Endothelial cell of umbilical vein (primary cell): ENCODE results near the gene CAMKV. TPM values are rescaled to one million over a fixed set of nuclear protein-coding genes. Genes with fewer than 3 reads are reported as not detected.

Experiments used
- BruUV-seq: library from RNA; stranded (reverse); fragments of 400-500 nt; replicated peaks from 2 replicates; lab custom pipeline; 2021; lab: Mats Ljungman, UMichigan
- CTCF ChIA-PET: fragments of 300-600, 350-600 bp; sonication (Branson Sonifier 250); formaldehyde crosslinking; loops from one replicate; lab custom pipeline; 2021; ENCODE audit warnings: antibody characterized with exemption, inconsistent platforms; lab: Charles Lee
- POLR2A ChIA-PET: fragments of 300-600, 350-600 bp; sonication (Branson Sonifier 250); formaldehyde crosslinking; loops from one replicate; lab custom pipeline; 2021; ENCODE audit warnings: antibody characterized with exemption, inconsistent platforms; lab: Charles Lee
- DNase-seq: peaks from one replicate; pipeline ENCODE4 v3.0.0-alpha.2; 2011; ENCODE audit warnings: low read depth, low spot score
- FAIRE-seq: peaks from 2 replicates; lab custom pipeline; 2011; peaks lifted over from hg19 to GRCh38; lab: Jason Lieb, UNC
- H2AFZ ChIP-seq: 2 replicates; pipeline ENCODE4 v1.6.0; 2012; ENCODE audit warnings: low read depth, low read length, control low read depth, inconsistent platforms
- H3K27ac ChIP-seq: 2 replicates; pipeline ENCODE4 v1.5.1; 2011; ENCODE audit warnings: low read depth, mild to moderate bottlenecking, control low read depth, low read length, moderate library complexity; ENCODE audit not compliant: insufficient read depth
- H3K27me3 ChIP-seq, 2 experiments: 2 replicates each; pipeline versions ENCODE4 v1.6.0 to v1.6.1; 2011; ENCODE audit warnings: low read length in 2 of 2, mixed read lengths in 1 of 2; ENCODE audit not compliant: control insufficient read depth in 2 of 2, insufficient read depth in 2 of 2
- H3K36me3 ChIP-seq, 2 experiments: 2 replicates in 1 of 2; 3 replicates in 1 of 2; pipeline ENCODE4 v1.5.1; 2011; ENCODE audit warnings: low read length in 2 of 2, mild to moderate bottlenecking in 1 of 2, moderate library complexity in 1 of 2; ENCODE audit not compliant: control insufficient read depth in 2 of 2, insufficient read depth in 2 of 2; ENCODE audit errors: extremely low read depth in 1 of 2
- H3K4me1 ChIP-seq: 3 replicates; pipeline ENCODE4 v1.5.1; 2011; ENCODE audit warnings: mild to moderate bottlenecking, low read length; ENCODE audit not compliant: control insufficient read depth, insufficient read depth; ENCODE audit errors: extremely low read depth
- H3K4me2 ChIP-seq: 2 replicates; pipeline ENCODE4 v1.6.1; 2011; ENCODE audit warnings: low read length, control low read depth, mixed read lengths; ENCODE audit not compliant: insufficient read depth
- H3K4me3 ChIP-seq, 3 experiments: fragments of 200-600 bp in 1 of 3; sonication (generic), shearing (Covaris generic) in 1 of 3; replicated peaks in 1 of 3; 2 replicates each; pipeline ENCODE4 v1.5.1; 2011 to 2016; ENCODE audit warnings: control low read depth in 3 of 3, low read length in 3 of 3, mild to moderate bottlenecking in 2 of 3, inconsistent platforms in 1 of 3, low read depth in 1 of 3, moderate library complexity in 1 of 3; ENCODE audit not compliant: insufficient read depth in 1 of 3
- H3K79me2 ChIP-seq: 2 replicates; pipeline ENCODE4 v1.6.0; 2012; ENCODE audit warnings: low read length, inconsistent platforms; ENCODE audit not compliant: control insufficient read depth, insufficient read depth
- H3K9ac ChIP-seq: replicated peaks from 2 replicates; pipeline ENCODE3; 2011; ENCODE audit warnings: low read length, control low read depth; ENCODE audit not compliant: insufficient read depth; ENCODE audit errors: extremely low read depth
- H3K9me1 ChIP-seq: replicated peaks from 3 replicates; pipeline ENCODE4 v1.6.0; 2011; ENCODE audit warnings: mild to moderate bottlenecking, low read length; ENCODE audit not compliant: control insufficient read depth, insufficient read depth; ENCODE audit errors: extremely low read depth
- H3K9me3 ChIP-seq: replicated peaks from 2 replicates; pipeline ENCODE4 v1.5.1; 2012; ENCODE audit warnings: low read length, inconsistent platforms; ENCODE audit not compliant: control insufficient read depth, insufficient read depth
- H4K20me1 ChIP-seq: replicated peaks from 2 replicates; pipeline ENCODE3; 2011; ENCODE audit warnings: mild to moderate bottlenecking, low read length; ENCODE audit not compliant: control insufficient read depth, insufficient read depth; ENCODE audit errors: extremely low read depth
- EZH2 ChIP-seq: IDR thresholded peaks from 2 replicates; pipeline ENCODE4 v1.6.1; 2012; ENCODE audit warnings: borderline replicate concordance, low read depth, mild to moderate bottlenecking, moderate library complexity, low read length, inconsistent platforms; ENCODE audit not compliant: severe bottlenecking
- FOS ChIP-seq: IDR thresholded peaks from 2 replicates; pipeline ENCODE4 v1.6.1; 2011; ENCODE audit warnings: mild to moderate bottlenecking, low read length, moderate library complexity, borderline replicate concordance; ENCODE audit not compliant: insufficient read depth
- GATA2 ChIP-seq: IDR thresholded peaks from 2 replicates; pipeline ENCODE4 v1.7.0; 2011; ENCODE audit warnings: low read depth, mild to moderate bottlenecking, moderate library complexity, mixed read lengths, low read length; ENCODE audit not compliant: insufficient read length, insufficient read depth
- JUN ChIP-seq: IDR thresholded peaks from 2 replicates; pipeline ENCODE4 v1.6.1; 2011; ENCODE audit warnings: borderline replicate concordance, low read depth; ENCODE audit not compliant: insufficient read length, insufficient read depth
- MYC ChIP-seq: IDR thresholded peaks from one replicate; pipeline ENCODE4 v1.6.1; 2011; ENCODE audit warnings: mild to moderate bottlenecking, low read depth, low read length
- POLR2A ChIP-seq: IDR thresholded peaks from 2 replicates; pipeline ENCODE4 v1.6.1; 2012; ENCODE audit warnings: low read depth, mild to moderate bottlenecking, control low read depth, low read length
- POLR2AphosphoS5 ChIP-seq: IDR thresholded peaks from 2 replicates; pipeline ENCODE4 v1.6.1; 2012; ENCODE audit warnings: low read depth, mild to moderate bottlenecking, control low read depth, low read length, moderate library complexity; ENCODE audit not compliant: insufficient read depth
- dilution Hi-C: fragments of 300-500 bp; cut with MboI; formaldehyde crosslinking; loops from one replicate; pipeline ENCODE4 v1.15.0; 2019; ENCODE audit warnings: low sequenced_read_pairs; ENCODE audit not compliant: extremely low pct_ligation_motif_present
- intact Hi-C: fragments of 100-400 bp; cut with micrococcal nuclease; formaldehyde crosslinking; loops from one replicate; pipeline ENCODE4 v1.10.0; 2022
- polyA plus RNA-seq, 4 experiments: library from polyadenylated mRNA; depleted of rRNA in 3 of 4; stranded (reverse) in 3 of 4; unstranded in 1 of 4; fragments of >200 nt; gene quantifications; 2 replicates each; pipeline versions ENCODE4 v1.2.1 to v1.2.3, GENCODE V29; 2011 to 2012; ENCODE audit warnings: missing spikeins in 1 of 4
- total RNA-seq: library from RNA; stranded (reverse); gene quantifications from 2 replicates; pipeline ENCODE4 v1.2.3, GENCODE V29; 2021
- TF ChIP-seq, protein P1 (sequence below): IDR thresholded peaks from 2 replicates; pipeline ENCODE4 v1.6.1; 2011; ENCODE audit not compliant: insufficient read depth, insufficient read length
- TF ChIP-seq, protein P2 (sequence below), 2 donors: IDR thresholded peaks; 1 replicate in 1 of 2; 2 replicates in 1 of 2; pipeline ENCODE4 v1.5.1; 2011; ENCODE audit warnings: low read length in 2 of 2, mild to moderate bottlenecking in 2 of 2, moderate library complexity in 2 of 2, control low read depth in 1 of 2, inconsistent platforms in 1 of 2, low read depth in 1 of 2; ENCODE audit not compliant: insufficient read depth in 1 of 2; ENCODE audit errors: extremely low read depth in 1 of 2

Gene CAMKV
- total and polyA plus RNA-seq, 2 donors (not counting 3 experiments of a cell fraction or from before 2014, with no cell fraction given): not detected

DNA sequence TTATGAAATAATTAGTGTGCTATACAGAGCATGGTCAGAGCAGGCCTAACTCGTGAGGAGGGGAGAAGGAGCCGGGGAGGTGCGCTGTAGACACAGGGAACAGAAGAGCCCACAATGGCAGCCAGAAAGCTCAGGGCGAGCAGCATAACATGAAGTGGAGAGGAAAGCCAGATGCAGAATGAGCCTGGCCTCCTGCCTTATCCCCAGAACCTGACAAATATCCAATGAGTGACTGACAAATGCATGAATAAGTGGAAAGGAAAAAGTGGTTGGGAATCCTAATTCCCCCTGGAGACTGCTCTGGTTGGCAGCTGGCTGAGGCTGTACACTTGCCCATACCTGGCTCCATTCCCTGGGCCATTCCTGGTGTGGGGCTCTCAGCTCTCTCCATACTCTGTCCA is 43.2 kb upstream of the CAMKV start:
- BruUV-seq: no TSS peak
- Histone ChIP-seq H3K4me1 (no peaks in the 10 kb centered on the region), H3K9me3 (no peaks in the 10 kb centered on the region), H3K9ac (no peak overlapping the region), H3K36me3 (peaks cover 0 to 10% of the 10 kb centered on the region in 2 experiments), H2AFZ (no peak overlapping the region), H3K9me1 (no peaks in the 10 kb centered on the region), H3K4me2 (no peak overlapping the region), H3K27ac (no peak overlapping the region), H3K79me2 (no peaks in the 10 kb centered on the region), H3K27me3 (no peaks in the 10 kb centered on the region), H4K20me1 (no peaks in the 10 kb centered on the region), H3K4me3 (no peak overlapping the region)
- POLR2A ChIA-PET: no interaction called here
- CTCF ChIA-PET: interaction anchor here (1.4 to 1.8 kb wide), 2 partner anchors 12 to 110 kb away, joined by 3 to 5 read pairs; partner anchors contain the start of gene INKA1
- TF ChIP-seq, protein P1, sequence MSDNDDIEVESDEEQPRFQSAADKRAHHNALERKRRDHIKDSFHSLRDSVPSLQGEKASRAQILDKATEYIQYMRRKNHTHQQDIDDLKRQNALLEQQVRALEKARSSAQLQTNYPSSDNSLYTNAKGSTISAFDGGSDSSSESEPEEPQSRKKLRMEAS: no peak
- TF ChIP-seq JUN (no peak), MYC (no peak), GATA2 (no peak), FOS (no peak), POLR2AphosphoS5 (no peak), EZH2 (no peak), POLR2A (no peak)
- TF ChIP-seq, protein P2, sequence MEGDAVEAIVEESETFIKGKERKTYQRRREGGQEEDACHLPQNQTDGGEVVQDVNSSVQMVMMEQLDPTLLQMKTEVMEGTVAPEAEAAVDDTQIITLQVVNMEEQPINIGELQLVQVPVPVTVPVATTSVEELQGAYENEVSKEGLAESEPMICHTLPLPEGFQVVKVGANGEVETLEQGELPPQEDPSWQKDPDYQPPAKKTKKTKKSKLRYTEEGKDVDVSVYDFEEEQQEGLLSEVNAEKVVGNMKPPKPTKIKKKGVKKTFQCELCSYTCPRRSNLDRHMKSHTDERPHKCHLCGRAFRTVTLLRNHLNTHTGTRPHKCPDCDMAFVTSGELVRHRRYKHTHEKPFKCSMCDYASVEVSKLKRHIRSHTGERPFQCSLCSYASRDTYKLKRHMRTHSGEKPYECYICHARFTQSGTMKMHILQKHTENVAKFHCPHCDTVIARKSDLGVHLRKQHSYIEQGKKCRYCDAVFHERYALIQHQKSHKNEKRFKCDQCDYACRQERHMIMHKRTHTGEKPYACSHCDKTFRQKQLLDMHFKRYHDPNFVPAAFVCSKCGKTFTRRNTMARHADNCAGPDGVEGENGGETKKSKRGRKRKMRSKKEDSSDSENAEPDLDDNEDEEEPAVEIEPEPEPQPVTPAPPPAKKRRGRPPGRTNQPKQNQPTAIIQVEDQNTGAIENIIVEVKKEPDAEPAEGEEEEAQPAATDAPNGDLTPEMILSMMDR (IDR thresholded peaks at IDR 0.05; ENCODE audit: extremely low read depth in 1 of 2, insufficient read depth in 1 of 2, low read depth in 1 of 2, low read length in 2 of 2): no peak
- dilution Hi-C loops (no loop called here), intact Hi-C loops (no loop called here)
- FAIRE-seq (no peak), DNase-seq (no peak)
